Type B pancreatic cell (in vitro differentiated cells): ENCODE measurements around the gene TTLL7. TPM values are rescaled to one million over a fixed set of nuclear protein-coding genes. Genes with fewer than 3 reads are reported as not detected.

Experiments
- DNase-seq: peaks from one replicate; pipeline ENCODE4 v3.0.0; 2021; ENCODE audit warnings: mixed read lengths; ENCODE audit not compliant: unreplicated experiment; ENCODE audit errors: extremely low spot score
- H3K27ac Mint-ChIP-seq: 2 replicates; pipeline ENCODE4 v1.8.0; 2021; ENCODE audit warnings: mild to moderate bottlenecking, mixed read lengths
- H3K27me3 Mint-ChIP-seq: 2 replicates; pipeline ENCODE4 v1.8.0; 2021; ENCODE audit warnings: mixed read lengths
- H3K36me3 Mint-ChIP-seq: 2 replicates; pipeline ENCODE4 v1.8.0; 2021; ENCODE audit warnings: mixed read lengths
- H3K4me1 Mint-ChIP-seq: one replicate; pipeline ENCODE4 v1.8.0; 2021; ENCODE audit warnings: mixed read lengths; ENCODE audit not compliant: unreplicated experiment
- H3K4me3 Mint-ChIP-seq: 2 replicates; pipeline ENCODE4 v1.8.0; 2021; ENCODE audit warnings: mild to moderate bottlenecking, mixed read lengths
- H3K9me3 Mint-ChIP-seq: 2 replicates; pipeline ENCODE4 v1.8.0; 2021; ENCODE audit warnings: mixed read lengths
- CTCF ChIP-seq: fragments of 200-600 bp; sonication (generic); conservative IDR thresholded peaks from 2 replicates; pipeline ENCODE4 v1.5.0; 2021; ENCODE audit warnings: antibody characterized with exemption, mild to moderate bottlenecking
- long read RNA-seq: library from polyadenylated mRNA; unstranded; transcript quantifications from one replicate; pipeline ENCODE4 v2.0.0, GENCODE V29; 2020
- total RNA-seq: library from RNA; stranded (reverse); gene quantifications from 2 replicates; pipeline ENCODE4 v1.2.1, GENCODE V29; 2021; ENCODE audit warnings: low replicate concordance

The TTLL7 gene, protein sequence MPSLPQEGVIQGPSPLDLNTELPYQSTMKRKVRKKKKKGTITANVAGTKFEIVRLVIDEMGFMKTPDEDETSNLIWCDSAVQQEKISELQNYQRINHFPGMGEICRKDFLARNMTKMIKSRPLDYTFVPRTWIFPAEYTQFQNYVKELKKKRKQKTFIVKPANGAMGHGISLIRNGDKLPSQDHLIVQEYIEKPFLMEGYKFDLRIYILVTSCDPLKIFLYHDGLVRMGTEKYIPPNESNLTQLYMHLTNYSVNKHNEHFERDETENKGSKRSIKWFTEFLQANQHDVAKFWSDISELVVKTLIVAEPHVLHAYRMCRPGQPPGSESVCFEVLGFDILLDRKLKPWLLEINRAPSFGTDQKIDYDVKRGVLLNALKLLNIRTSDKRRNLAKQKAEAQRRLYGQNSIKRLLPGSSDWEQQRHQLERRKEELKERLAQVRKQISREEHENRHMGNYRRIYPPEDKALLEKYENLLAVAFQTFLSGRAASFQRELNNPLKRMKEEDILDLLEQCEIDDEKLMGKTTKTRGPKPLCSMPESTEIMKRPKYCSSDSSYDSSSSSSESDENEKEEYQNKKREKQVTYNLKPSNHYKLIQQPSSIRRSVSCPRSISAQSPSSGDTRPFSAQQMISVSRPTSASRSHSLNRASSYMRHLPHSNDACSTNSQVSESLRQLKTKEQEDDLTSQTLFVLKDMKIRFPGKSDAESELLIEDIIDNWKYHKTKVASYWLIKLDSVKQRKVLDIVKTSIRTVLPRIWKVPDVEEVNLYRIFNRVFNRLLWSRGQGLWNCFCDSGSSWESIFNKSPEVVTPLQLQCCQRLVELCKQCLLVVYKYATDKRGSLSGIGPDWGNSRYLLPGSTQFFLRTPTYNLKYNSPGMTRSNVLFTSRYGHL
- 21.1 and 27.5 TPM in 2 replicates for total RNA-seq
- long read RNA-seq, partial matches to known transcripts = 3 of 5 reads
- long read RNA-seq, other reads (novel, unspliced or antisense) = 2 of 5 reads

DNA sequence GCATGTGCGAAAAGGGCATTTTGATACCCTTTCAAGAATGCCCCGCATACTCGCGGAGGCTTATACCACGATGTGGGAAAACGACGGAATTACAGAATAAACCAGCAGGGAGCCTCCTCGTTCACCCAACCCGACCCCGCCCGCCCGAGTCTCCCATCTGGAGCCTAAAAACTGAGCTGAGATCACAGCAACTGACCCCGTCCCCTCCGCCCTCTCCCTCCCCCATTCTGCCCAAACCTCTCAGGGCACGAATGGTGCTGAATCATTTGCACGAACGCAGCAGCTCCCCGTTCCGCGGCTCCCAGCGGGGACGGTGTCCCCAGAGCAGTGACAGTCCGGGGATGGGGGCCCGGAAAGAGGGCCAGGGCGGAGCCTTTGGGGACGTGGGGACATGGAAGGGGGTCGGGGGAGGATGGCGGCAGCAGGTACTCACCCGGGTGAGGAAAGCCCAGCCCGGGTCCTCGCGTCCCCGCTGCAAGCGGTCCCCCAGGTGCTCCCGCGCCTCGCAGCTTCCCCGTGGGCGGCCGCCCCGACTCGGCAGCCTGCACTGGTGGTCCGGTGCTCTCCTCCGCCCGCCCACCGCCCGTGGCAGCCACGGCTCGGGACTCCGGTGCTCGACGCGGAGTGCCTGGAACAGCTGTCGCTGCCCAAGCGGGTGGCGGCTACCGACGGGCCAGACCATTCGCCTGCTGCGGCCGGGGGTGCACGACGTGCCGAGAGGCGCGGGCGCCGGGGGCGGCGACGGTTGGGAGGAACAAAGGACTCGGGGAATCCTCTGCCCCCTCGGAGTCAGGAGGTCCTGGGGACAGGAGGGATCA, at the start of gene TTLL7:
Gene TTLL7, minus strand, starts transcription at position 635 of the 818 bp plus-strand sequence. CDS start 46,921 bp downstream, outside the sequence.
- H3K27me3 Mint-ChIP-seq = peaks cover 30% of the 10 kb centered on the region

DNA sequence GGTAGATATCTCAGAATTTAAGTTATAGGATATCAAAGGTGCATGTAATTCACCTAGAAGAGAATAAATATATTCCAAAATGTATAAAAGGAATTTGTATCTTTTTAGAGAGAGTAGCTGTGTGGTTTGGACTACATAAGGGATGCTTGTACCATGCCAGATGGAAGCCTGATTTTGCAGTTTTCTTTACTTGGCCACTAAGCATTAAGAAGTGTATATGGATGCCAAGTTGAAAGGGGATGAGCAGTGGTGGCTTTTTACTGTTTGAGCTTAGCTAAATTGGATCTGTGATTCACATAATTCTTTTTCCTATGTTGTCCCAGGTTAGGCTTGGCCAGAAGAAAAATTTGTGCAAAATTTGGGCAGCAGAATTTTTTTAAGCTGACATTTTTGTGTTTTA, 43.5 kb upstream of the TTLL7 start:
- H3K4me3 Mint-ChIP-seq = no peak overlapping the region

More for the DNA sequence above, at the start of gene TTLL7:
- TF ChIP-seq CTCF = no peak
- Mint-ChIP-seq H3K27ac (peak within 1 kb of the TSS; percentile 91), H3K9me3 (no peaks in the 10 kb centered on the region), H3K4me3 (peak within 1 kb of the TSS; percentile 97), H3K4me1 (peaks cover 23% of the 10 kb centered on the region), H3K36me3 (no peaks in the 10 kb centered on the region)
- peak; percentile 87 for DNase-seq

DNA sequence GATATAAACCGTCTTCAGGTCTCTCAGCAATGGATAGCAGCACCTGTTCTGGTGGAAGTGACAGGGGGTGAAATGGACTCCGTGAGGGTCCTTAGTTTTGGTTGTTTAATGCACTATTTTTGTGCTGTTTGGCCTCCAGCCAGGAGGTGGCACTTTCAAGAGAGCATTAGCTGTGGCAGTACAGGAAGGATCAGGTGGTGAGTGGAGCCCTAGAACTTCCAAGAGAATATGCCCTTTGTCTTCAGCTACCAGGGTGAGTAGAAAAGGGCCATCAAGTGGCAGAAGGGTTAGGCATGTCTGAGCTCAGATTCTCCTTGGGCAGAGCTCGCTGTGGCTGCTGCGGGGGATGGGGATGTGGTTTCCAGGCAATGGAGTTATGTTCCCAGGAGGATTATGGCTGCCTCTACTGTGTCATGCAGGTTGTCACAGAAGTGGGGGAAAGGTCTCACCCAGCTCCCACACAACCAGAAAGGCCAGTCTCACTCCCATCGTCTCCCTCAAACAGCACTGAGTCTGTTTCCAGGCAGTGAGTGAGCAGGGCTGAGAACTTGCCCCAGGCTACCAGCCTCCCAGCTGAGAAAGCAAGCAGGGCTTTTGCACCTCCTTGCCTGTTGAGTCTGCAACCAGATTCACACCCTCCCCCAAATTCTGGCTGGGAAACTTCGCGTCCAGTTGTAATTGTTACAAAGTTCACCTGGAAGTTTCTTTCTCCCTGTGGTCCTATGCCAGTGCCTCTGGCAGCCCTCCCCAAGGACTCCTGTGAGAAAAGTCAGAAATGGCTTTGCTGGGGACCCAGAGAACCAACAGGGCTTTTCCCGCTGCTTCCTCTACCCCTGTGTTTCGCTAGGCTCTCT, 39.1 kb upstream of the TTLL7 start:
- TF ChIP-seq CTCF = no peak
- no peak overlapping the region for H3K27ac Mint-ChIP-seq
- no peaks in the 10 kb centered on the region for H3K4me1 Mint-ChIP-seq
- no peak overlapping the region for H3K4me3 Mint-ChIP-seq
- no peak for DNase-seq
- no peaks in the 10 kb centered on the region for H3K36me3 Mint-ChIP-seq
- H3K9me3 Mint-ChIP-seq = peaks cover 14% of the 10 kb centered on the region
- H3K27me3 Mint-ChIP-seq = no peaks in the 10 kb centered on the region

More for the DNA sequence above, 43.5 kb upstream of the TTLL7 start:
- no peaks in the 10 kb centered on the region for H3K36me3 Mint-ChIP-seq
- no peak for DNase-seq
- no peak for TF ChIP-seq CTCF
- peaks cover 4% of the 10 kb centered on the region for H3K9me3 Mint-ChIP-seq
- H3K4me1 Mint-ChIP-seq = no peaks in the 10 kb centered on the region
- H3K27ac Mint-ChIP-seq = no peak overlapping the region
- no peaks in the 10 kb centered on the region for H3K27me3 Mint-ChIP-seq

DNA sequence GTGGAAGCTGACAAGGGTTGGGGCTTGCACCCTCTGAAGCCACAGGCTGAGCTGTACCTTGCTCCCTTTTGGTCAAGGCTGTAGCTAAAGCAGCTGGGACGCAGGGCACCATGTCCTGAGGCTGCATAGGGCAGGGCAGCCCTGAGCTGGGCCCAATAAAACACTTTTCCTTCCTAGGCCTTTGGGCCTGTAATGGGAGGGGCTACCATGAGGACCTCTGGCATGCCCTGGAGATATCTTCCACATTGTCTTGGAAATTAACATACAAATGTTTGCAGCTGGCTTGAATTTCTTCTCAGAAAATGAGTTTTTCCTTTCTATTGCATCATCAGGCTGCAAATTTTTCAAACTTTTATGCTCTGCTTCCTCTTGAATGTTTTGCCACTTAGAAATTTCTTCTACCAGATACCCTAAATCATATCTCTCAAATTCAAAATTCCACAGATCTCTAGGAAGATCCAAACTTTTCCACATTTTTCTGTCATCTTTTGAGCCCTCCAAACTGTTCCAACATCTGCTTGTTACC, 32.9 kb upstream of the TTLL7 start:
- no peak for TF ChIP-seq CTCF
- no peaks in the 10 kb centered on the region for H3K4me1 Mint-ChIP-seq
- no peak for DNase-seq
- H3K27me3 Mint-ChIP-seq = no peaks in the 10 kb centered on the region
- H3K36me3 Mint-ChIP-seq = no peaks in the 10 kb centered on the region
- H3K27ac Mint-ChIP-seq = no peak overlapping the region
- H3K4me3 Mint-ChIP-seq = no peak overlapping the region
- H3K9me3 Mint-ChIP-seq = peaks cover 14% of the 10 kb centered on the region
